ENCODE results near the gene GAREM1. TPM values are rescaled to one million over a fixed set of nuclear protein-coding genes. Genes with fewer than 3 reads are reported as not detected.
A peak's percentile ranks its signal among the peaks of the same experiment; 100 is the strongest.

Gene GAREM1
- total RNA-seq, 1 experiment from 2014 or later: 1.8 TPM

GRCh38 chr18:32280911-32281310 lies 189.8 kb downstream of the GAREM1 start:
- peak; percentile 67 for DNase-seq
- peak overlapping the region; percentile 46; the same call in 1 of the 2 replicates for H3K4me2 ChIP-seq (ENCODE audit: low read length)
- CTCF ChIA-PET: no interaction called here

DNA sequence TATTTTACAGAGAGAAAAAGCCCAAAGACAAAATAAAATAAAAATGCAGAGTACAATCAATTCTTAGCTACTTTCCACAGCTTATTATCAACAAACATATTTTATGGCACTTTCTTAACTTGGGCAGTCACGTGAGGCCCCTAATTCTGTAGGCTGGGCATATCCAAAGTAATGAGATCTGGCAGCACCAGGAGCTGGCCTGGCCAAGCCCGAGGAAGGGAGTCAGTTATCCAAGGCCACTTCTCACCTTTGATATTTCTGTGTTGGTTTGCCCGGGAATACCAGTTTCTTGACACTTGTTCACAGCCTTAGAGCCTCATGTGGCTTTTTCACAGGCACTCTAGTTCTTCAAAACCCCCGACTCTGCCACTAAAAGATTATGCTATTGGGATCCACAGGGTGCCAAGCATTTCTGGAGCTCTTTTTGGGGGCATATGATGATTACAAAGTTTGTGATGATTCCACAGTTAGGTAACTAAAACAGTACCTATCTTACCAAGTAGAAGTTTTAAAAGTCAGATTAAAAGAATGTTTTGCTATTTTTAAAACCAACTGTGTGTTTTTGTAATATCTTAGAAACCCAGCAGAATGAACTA lies 190.4 kb downstream of the GAREM1 start:
- DNase-seq: no peak
- no peaks in the 10 kb centered on the region for H4K20me1 ChIP-seq (ENCODE audit: low read length)
- no peak overlapping the region for H2AFZ ChIP-seq (ENCODE audit: low read length)
- H3K27me3 ChIP-seq (ENCODE audit: low read length): no peaks in the 10 kb centered on the region
- intact Hi-C loops (cut with micrococcal nuclease): no loop called here
- no peaks in the 10 kb centered on the region for H3F3A ChIP-seq (ENCODE audit: low read length, unreplicated experiment)
- H3K27ac ChIP-seq (ENCODE audit: low read length): no peak overlapping the region
- H3K36me3 ChIP-seq (ENCODE audit: low read depth, low read length): no peaks in the 10 kb centered on the region
- TF ChIP-seq EZH2phosphoT487 (IDR thresholded peaks at IDR 0.05; ENCODE audit: borderline replicate concordance, low read length): no peak
- TF ChIP-seq EZH2 (IDR thresholded peaks at IDR 0.05; ENCODE audit: low read length, unreplicated experiment): no peak
- TF ChIP-seq, protein P1, sequence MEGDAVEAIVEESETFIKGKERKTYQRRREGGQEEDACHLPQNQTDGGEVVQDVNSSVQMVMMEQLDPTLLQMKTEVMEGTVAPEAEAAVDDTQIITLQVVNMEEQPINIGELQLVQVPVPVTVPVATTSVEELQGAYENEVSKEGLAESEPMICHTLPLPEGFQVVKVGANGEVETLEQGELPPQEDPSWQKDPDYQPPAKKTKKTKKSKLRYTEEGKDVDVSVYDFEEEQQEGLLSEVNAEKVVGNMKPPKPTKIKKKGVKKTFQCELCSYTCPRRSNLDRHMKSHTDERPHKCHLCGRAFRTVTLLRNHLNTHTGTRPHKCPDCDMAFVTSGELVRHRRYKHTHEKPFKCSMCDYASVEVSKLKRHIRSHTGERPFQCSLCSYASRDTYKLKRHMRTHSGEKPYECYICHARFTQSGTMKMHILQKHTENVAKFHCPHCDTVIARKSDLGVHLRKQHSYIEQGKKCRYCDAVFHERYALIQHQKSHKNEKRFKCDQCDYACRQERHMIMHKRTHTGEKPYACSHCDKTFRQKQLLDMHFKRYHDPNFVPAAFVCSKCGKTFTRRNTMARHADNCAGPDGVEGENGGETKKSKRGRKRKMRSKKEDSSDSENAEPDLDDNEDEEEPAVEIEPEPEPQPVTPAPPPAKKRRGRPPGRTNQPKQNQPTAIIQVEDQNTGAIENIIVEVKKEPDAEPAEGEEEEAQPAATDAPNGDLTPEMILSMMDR (conservative IDR thresholded peaks at IDR 0.05; ENCODE audit: low read depth, low read length): no peak
- CTCF ChIA-PET: no interaction called here
- no peak for ATAC-seq
- H3K4me3 ChIP-seq (ENCODE audit: low read length): no peak overlapping the region
- H3K4me1 ChIP-seq (ENCODE audit: insufficient read depth, low read length): peaks cover 12% of the 10 kb centered on the region
- no peak overlapping the region for H3K9ac ChIP-seq (ENCODE audit: low read length)
- no peaks in the 10 kb centered on the region for H3K9me2 ChIP-seq (replicated peaks; ENCODE audit: low read length)
- no peak overlapping the region; the same call in 1 of the 2 replicates for H3K4me2 ChIP-seq (ENCODE audit: low read length)
- no peaks in the 10 kb centered on the region for H3K79me2 ChIP-seq (ENCODE audit: low read length)
- no peaks in the 10 kb centered on the region for H3K9me3 ChIP-seq (ENCODE audit: low read length)
- no TSS peak for BruUV-seq (replicated peaks)
- POLR2A ChIA-PET (ENCODE audit: unreplicated experiment): interaction anchor here (0.7 kb wide), 1 partner anchor 19 kb away, joined by 3 read pairs; no protein-coding TSS in a partner anchor

More at GRCh38 chr18:32280911-32281310, 189.8 kb downstream of the GAREM1 start:
- Histone ChIP-seq H3K9ac (ENCODE audit: low read length) (no peak overlapping the region), H4K20me1 (ENCODE audit: low read length) (no peaks in the 10 kb centered on the region), H3K27ac (ENCODE audit: low read length) (no peak overlapping the region), H3K9me3 (ENCODE audit: low read length) (no peaks in the 10 kb centered on the region), H3F3A (ENCODE audit: low read length, unreplicated experiment) (no peaks in the 10 kb centered on the region), H3K79me2 (ENCODE audit: low read length) (no peaks in the 10 kb centered on the region), H3K4me3 (ENCODE audit: low read length) (no peak overlapping the region), H3K27me3 (ENCODE audit: low read length) (no peaks in the 10 kb centered on the region), H2AFZ (ENCODE audit: low read length) (no peak overlapping the region), H3K36me3 (ENCODE audit: low read depth, low read length) (no peaks in the 10 kb centered on the region), H3K4me1 (ENCODE audit: insufficient read depth, low read length) (peaks cover 12% of the 10 kb centered on the region), H3K9me2 (replicated peaks; ENCODE audit: low read length) (no peaks in the 10 kb centered on the region)
- peak; percentile 89 for ATAC-seq
- POLR2A ChIA-PET (ENCODE audit: unreplicated experiment): no interaction called here
- no peak for TF ChIP-seq EZH2 (IDR thresholded peaks at IDR 0.05; ENCODE audit: low read length, unreplicated experiment)
- TF ChIP-seq, protein P1 (conservative IDR thresholded peaks at IDR 0.05; ENCODE audit: low read depth, low read length): no peak
- no peak for TF ChIP-seq EZH2phosphoT487 (IDR thresholded peaks at IDR 0.05; ENCODE audit: borderline replicate concordance, low read length)
- BruUV-seq (replicated peaks): no TSS peak
- intact Hi-C loops (cut with micrococcal nuclease): no loop called here

DNA sequence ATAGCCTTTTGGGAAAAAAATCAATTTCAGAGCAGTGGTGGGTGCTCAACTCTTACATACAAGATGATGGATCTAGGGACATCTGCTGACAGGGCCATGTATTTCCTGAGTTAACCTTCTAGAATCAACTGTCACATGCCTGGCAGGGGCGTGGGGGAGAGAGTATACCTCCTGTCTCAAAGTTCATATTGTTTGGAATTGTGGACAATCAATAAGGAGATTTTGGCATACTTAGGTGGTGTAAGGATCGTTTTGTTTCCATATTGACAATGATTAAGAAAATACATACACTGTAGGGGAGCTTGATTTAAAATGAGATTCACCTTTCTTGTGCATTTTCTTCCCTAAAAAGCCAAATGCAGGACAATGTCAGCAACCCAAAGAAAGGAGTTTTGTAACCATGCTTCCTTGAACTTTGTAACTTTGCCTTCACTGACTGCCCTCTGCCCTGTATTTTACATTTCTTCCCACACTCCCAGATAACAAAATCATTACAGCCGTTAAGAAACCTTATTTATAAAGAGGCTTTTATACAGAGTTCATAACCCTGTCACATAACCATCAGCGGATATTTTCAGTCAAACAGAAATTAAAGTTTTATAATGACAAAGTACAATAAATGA lies 192.4 kb downstream of the GAREM1 start:
- DNase-seq (no peak), ATAC-seq (no peak)
- no TSS peak for BruUV-seq (replicated peaks)
- intact Hi-C loops (cut with micrococcal nuclease): no loop called here
- Histone ChIP-seq H3K4me2 (ENCODE audit: low read length) (no peak overlapping the region), H2AFZ (ENCODE audit: low read length) (no peak overlapping the region), H3K9ac (ENCODE audit: low read length) (no peak overlapping the region), H3K9me3 (ENCODE audit: low read length) (no peaks in the 10 kb centered on the region), H3K9me2 (replicated peaks; ENCODE audit: low read length) (no peaks in the 10 kb centered on the region), H3K4me3 (ENCODE audit: low read length) (no peak overlapping the region), H3K27me3 (ENCODE audit: low read length) (no peaks in the 10 kb centered on the region), H3K27ac (ENCODE audit: low read length) (no peak overlapping the region), H3F3A (ENCODE audit: low read length, unreplicated experiment) (no peaks in the 10 kb centered on the region), H4K20me1 (ENCODE audit: low read length) (no peaks in the 10 kb centered on the region), H3K36me3 (ENCODE audit: low read depth, low read length) (no peaks in the 10 kb centered on the region), H3K79me2 (ENCODE audit: low read length) (no peaks in the 10 kb centered on the region), H3K4me1 (ENCODE audit: insufficient read depth, low read length) (peaks cover 12% of the 10 kb centered on the region)
- TF ChIP-seq, protein P1 (conservative IDR thresholded peaks at IDR 0.05; ENCODE audit: low read depth, low read length): no peak
- TF ChIP-seq EZH2phosphoT487 (IDR thresholded peaks at IDR 0.05; ENCODE audit: borderline replicate concordance, low read length): no peak
- POLR2A ChIA-PET (ENCODE audit: unreplicated experiment): no interaction called here
- CTCF ChIA-PET: interaction anchor here (1.0 kb wide), 1 partner anchor 120 kb away, joined by 4 read pairs; no protein-coding TSS in a partner anchor
